IMR-90 (cell line): ENCODE data around the gene GNAZ.

Source experiments
- CTCF ChIP-seq: conservative IDR thresholded peaks from 2 replicates; pipeline ENCODE4 v1.5.1; 2012; ENCODE audit warnings: mild to moderate bottlenecking, low read depth, low read length, improper control_type of control experiment
- MAFK ChIP-seq: IDR thresholded peaks from 2 replicates; pipeline ENCODE4 v1.6.1; 2012; ENCODE audit warnings: low read depth, low read length, improper control_type of control experiment
- MAZ ChIP-seq: IDR thresholded peaks from 2 replicates; pipeline ENCODE4 v1.6.1; 2012; ENCODE audit warnings: low read depth, mild to moderate bottlenecking, low read length, improper control_type of control experiment, moderate library complexity, borderline replicate concordance
- MXI1 ChIP-seq: IDR thresholded peaks from 2 replicates; pipeline ENCODE4 v1.6.1; 2012; ENCODE audit warnings: low read depth, mild to moderate bottlenecking, low read length, moderate library complexity, borderline replicate concordance
- POLR2A ChIP-seq: IDR thresholded peaks from 2 replicates; pipeline ENCODE4 v1.6.1; 2012; ENCODE audit warnings: mild to moderate bottlenecking, low read depth, low read length
- USF2 ChIP-seq: fragments of 150-350 bp; IDR thresholded peaks from 2 replicates; pipeline ENCODE4 v1.6.1; 2017; ENCODE audit warnings: mild to moderate bottlenecking, antibody characterized with exemption, low read length, low read depth

DNA sequence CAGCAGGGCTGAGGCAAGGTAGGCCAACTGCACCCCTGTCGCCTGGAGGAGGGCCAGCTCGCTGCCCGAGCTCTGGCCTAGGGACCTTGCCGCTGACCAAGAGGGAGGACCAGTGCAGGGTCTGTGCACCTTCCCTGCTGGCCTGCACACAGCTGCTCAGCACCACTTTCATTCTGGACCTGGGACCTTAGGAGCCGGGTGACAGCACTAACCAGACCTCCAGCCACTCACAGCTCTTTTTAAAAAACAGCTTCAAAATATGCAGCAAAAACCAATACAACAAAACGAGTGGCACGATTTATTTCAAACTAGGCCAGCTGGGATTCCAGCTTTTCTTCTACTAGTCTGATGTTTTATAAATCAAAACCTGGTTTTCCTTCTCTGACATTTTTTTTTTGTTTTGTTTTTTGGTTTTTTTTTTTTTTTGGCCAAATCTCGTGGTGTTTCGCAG, 53.5 kb downstream of the GNAZ start:
- TF ChIP-seq CTCF, result no peak
- TF ChIP-seq MAFK, result no peak
- TF ChIP-seq MXI1, result no peak
- TF ChIP-seq POLR2A, result no peak
- no peak for TF ChIP-seq MAZ
- TF ChIP-seq USF2, result no peak
